Esophagus muscularis mucosa (tissue), 4 donors: ENCODE results near the gene MAST4.

ENCODE experiments used
- CTCF ChIP-seq, 3 experiments: fragments of 200-600 bp in 2 of 3; fragments of 450-650 bp in 1 of 3; sonication (generic) in 2 of 3; IDR thresholded peaks; one replicate each; pipeline ENCODE4 v1.5.1; 2017 to 2019; ENCODE audit warnings: antibody characterized with exemption in 3 of 3, mild to moderate bottlenecking in 2 of 3, moderate library complexity in 1 of 3
- EP300 ChIP-seq: sonication (generic); formaldehyde crosslinking; IDR thresholded peaks from one replicate; pipeline ENCODE4 v1.6.1; 2017; ENCODE audit warnings: antibody characterized with exemption
- POLR2A ChIP-seq: fragments of 450-650 bp; IDR thresholded peaks from one replicate; pipeline ENCODE4 v1.6.1; 2017; ENCODE audit warnings: antibody characterized with exemption, moderate library complexity, mild to moderate bottlenecking, low read depth
- POLR2AphosphoS5 ChIP-seq, 2 donors: sonication (generic); formaldehyde crosslinking; IDR thresholded peaks; one replicate each; pipeline ENCODE4 v1.6.1; 2017; ENCODE audit warnings: antibody characterized with exemption in 2 of 2

- TF ChIP-seq POLR2A = no peak
- TF ChIP-seq POLR2AphosphoS5 (IDR thresholded peaks at IDR 0.05) = no peak
- no peak for TF ChIP-seq CTCF (IDR thresholded peaks at IDR 0.05)
- TF ChIP-seq EP300 = no peak
Observed at GRCh38 chr5:66582499-66583165, 13.6 kb upstream of the MAST4 start.
